GM18499 (cell line): Measurements from ENCODE around the gene LCN12.

Source experiments
- ATAC-seq: cut with Tn5 transposase; IDR thresholded peaks from one replicate; pipeline ENCODE4 v1.9.1; 2021; ENCODE audit warnings: moderate number of reproducible peaks; ENCODE audit not compliant: insufficient read depth, unreplicated experiment

The LCN12 gene

GRCh38 chr9:136971746-136972145, 19.7 kb downstream of the LCN12 start:
- no peak for ATAC-seq

GRCh38 chr9:136972335-136972734, 20.3 kb downstream of the LCN12 start:
- no peak for ATAC-seq

DNA sequence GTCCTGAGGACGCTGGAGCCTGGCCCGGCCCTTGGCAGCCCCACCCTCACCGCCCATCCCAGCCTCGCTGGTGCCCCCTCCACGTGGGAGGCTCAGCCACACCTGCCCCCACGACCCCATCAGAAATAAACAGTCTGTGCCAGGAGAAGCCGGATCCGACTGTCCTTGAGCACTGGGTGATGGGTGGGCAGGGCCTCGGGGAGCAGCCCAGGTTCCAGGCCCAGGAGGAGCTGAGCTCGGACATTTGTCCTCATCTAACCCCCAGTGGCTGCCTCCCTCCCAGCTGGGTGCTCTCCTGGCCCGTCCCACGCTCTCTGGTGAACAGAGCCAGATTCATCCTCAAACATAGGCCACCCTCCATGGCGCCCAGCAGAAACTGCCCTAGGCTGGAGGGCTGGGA, 20.7 kb downstream of the LCN12 start:
- ATAC-seq = no peak

DNA sequence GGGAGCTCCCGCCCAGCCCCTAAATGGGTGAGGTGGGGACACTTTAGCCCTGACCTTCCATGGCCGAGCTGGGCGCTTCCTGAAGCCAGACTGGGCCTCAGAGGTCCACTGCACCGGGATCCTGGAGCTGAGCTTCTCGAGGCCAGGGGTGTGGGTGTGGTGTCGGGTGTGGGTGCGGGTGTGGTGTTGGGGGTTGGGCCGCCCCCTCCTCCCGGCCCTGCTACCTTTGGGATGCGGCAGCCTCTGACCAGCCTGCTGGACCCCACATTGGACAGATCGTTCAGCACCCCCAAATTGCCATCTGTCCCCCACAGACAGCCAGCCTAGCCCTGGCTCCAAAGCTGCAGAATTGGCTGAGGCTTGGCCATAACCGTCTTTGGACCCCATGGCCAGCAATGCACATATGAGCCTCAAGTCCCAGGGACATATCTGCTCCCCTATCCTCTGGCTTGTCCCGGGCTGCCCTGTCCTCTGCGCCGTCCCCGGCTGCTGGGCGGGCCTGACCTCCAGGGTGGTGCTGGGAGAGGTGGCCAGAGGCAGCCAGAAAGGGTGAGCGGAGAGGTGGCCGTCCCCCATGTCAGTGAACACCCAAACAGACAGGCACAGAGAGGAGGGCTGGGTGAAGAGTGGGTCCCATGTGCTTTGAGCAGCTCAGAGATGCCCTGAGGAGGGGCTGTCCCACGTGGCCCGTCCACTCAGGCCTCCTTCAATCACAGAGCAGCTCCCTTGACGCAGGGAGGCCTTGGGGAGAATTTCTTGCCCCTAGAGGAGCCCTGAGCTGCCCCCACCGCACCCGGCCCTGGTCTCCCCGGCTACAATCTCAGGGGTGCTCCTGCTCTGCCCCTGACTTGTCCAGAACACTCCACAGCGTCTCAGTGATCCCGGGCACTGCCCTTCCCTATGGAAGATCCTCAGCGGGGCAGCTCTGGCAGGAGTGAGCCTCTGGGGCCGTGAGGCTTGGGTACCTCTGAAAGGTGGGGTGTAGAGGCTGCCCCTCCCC, 21.8 kb downstream of the LCN12 start:
- no peak for ATAC-seq

- no peak for ATAC-seq
Observed at GRCh38 chr9:136974817-136975535, 22.9 kb downstream of the LCN12 start.

DNA sequence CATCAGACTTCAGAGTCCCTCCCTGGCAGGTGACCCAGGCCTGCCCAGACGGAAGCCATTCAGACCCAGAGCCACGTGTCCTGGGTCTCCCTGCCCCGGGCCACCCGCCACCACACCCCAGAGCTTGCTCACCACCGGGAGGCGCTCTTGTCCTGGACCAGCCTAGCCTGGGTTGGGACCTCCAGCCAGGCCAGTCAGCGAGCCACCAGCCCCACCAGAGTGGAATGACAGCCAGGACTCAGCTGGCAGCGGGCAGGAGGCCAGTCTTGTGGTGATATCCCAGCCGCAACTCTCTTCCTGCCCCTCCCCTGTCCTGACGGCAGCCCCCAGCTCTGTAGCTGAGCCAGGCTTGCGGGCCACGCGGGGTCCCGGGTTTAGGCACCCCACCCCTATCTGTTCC, 23.6 kb downstream of the LCN12 start:
- no peak for ATAC-seq

DNA sequence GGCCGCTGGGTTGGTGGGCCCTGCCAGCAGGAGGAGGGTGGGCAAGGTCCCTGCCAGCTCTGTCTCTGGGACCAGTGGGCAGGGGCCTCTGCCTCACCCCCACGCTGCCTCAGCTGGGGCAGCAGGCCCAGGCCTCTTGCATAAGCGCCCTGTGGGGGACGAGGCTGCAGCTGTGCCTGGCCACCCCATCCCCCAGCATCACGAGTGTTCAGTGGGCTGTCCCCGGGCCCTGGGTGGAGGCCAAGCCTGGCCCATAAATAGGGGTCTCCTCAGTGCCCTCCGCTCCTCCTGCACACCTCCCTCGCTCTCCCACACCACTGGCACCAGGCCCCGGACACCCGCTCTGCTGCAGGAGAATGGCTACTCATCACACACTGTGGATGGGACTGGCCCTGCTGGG, 25.1 kb downstream of the LCN12 start, which contains the start of gene PTGDS:
Gene PTGDS, plus strand, starts transcription at position 282 of the 400 bp plus-strand sequence. Its CDS starts 75 bp downstream, at position 357.
- no peak for ATAC-seq

- ATAC-seq = no peak
Observed at GRCh38 chr9:136977649-136978072, 25.6 kb downstream of the LCN12 start.

GRCh38 chr9:136978073-136978864, 26.2 kb downstream of the LCN12 start:
- ATAC-seq = no peak

DNA sequence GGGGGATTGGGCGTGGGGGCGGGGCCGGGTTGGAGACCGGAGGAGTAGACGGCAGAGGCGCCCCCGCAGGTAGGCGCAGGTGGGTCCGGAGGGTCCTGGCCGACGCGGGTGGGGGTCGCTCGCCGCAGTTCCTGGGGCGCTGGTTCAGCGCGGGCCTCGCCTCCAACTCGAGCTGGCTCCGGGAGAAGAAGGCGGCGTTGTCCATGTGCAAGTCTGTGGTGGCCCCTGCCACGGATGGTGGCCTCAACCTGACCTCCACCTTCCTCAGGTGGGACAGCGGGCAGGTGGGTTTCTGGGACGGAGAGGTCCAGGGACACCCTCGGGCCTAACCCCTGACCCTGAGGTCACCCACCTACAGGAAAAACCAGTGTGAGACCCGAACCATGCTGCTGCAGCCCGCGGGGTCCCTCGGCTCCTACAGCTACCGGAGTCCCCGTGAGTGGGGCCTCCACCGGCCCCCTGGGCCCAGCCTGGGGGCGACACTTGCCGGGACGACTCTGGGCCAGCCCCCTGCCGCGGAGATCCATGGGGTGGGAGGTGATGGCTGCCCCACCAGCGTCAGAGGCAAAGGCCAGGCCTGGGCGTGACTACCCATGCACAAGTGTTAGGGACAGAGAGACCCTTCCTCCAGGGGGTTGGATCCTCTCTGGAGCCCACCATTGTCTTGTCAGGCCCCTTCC, 26.9 kb downstream of the LCN12 start:
- no peak for ATAC-seq

DNA sequence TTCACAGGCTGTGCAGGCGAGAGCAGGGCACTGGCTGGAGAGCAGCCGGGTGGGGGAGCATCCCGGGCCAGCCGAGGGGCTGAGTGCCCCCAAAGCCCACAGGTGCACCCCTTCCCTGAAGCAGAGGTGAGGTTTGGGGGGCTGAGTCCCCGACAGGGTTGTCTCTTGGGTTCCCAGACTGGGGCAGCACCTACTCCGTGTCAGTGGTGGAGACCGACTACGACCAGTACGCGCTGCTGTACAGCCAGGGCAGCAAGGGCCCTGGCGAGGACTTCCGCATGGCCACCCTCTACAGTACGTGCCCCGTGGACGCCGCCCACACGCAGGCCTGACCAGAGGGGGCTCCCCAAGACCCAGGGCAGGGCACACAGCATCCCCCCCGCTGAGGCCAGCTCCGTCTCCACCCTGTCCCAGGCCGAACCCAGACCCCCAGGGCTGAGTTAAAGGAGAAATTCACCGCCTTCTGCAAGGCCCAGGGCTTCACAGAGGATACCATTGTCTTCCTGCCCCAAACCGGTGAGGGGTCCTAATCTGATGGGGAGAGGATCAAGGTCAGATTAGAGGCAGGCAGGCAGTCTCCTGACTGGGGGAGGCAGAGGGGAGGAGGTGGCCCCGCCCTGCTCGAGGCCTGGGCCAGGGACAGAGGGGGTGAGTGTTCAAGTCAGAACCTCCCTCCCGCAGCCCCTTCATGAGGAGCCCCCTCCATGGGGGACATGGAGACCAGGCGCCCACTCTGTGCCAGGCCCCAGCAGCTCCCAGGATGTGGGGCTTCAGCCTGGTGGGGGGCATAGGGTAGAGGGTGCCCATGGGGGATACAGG, 27.9 kb downstream of the LCN12 start:
- no peak for ATAC-seq

GRCh38 chr9:136980669-136981478, 28.8 kb downstream of the LCN12 start:
- ATAC-seq = no peak

DNA sequence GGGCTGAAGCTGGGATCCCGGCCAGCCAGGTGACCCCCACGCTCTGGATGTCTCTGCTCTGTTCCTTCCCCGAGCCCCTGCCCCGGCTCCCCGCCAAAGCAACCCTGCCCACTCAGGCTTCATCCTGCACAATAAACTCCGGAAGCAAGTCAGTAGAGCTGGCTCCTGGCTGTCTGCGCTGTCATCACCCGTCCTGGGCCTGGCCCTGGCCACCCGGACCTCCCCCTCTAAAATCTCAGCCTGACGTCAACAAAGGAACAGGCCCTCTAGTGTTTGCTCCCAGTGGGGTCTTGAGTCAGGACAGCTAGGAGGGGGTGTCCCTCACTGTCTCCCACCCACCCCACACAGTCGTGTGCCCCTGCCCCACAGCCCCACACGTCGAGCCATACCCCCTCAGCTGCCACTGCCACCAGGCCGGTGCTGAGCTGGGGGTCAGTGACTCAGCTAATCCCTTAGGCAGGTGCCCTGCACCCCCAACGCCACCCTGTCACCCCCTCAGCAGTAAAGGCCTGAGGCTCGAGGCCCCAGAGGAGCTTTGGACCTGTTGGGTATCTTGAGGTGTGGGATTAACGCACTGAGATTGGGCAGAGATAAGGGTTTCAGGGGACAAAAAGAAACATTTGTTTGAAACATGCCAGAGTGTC, 29.6 kb downstream of the LCN12 start:
- no peak for ATAC-seq

DNA sequence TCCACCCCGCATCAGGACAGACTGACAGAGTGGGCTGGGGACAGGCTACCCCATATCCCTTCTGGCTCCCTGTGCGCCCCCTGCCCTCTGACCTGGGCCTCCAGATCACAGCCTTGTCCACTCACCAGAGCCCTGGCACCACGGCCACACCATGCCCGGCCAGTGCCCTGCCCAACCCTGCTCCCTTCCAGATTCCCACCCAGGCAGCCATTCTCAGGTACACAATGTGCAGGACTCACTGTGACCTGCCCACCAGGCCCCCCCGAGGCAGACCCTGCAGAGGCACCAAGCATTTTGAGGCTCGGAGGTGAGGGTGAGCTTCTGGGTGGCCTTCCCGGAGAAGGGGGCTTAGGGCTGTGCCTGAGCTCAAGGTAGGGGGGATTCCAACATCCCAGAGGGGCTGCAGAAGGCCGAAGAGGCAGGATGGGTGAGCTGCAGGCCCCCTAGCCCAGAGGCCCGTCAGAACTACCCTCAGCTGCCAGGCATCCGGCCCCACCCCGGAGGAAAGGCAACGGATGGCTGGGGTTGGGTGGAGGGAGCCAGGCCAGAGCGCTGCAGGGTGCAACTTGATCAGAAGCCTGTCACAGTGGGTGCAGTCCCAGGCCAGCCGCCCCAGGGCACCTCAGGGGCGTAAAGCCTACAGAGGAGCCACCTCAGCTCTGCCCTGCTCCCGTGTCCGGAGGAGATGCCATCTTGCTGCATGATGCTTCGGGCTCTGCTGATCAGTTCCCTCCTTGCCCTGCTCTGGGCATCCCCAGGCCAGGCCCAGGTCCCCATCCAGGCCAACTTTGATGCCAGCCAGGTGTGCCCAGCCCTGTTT, 30.4 kb downstream of the LCN12 start, which contains the start of gene LCNL1:
Gene LCNL1, plus strand, starts transcription at position 762 of the 820 bp plus-strand sequence. CDS start 594 bp downstream, outside the sequence.
- no peak for ATAC-seq

GRCh38 chr9:136983167-136983566, 31.1 kb downstream of the LCN12 start:
- no peak for ATAC-seq

DNA sequence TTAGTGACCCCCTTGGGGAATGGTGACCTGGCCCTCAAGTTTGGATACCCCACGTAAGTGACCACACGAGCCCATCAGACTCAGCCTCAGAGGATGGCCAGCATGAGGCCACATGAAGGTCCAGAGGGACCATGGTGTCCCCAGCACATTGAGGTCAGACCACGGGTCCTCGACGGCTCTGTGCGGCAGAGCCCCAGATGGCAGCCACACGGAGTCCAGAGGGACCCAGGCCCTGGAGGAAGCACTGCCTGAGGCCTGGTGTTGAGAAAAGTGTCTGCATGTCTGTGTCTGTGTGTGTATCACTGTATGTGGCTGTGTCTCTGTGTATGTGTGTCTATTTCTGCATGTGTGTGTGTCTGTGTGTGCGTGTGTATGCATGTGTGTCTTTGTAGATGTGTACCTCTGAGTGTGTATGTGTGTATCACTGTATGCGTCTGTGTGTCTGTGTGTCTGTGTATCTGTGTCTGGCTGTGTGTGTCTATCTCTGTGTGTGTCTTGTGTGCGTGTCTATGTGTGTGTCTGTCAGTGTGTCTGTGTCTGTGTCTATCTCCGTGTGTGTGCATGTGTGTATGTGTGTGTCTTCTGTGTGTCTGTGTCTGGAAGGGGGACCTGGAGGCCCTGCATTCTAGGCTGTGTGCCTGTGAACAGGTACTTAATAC, 31.7 kb downstream of the LCN12 start:
- no peak for ATAC-seq
